RWPE2 (cell line): ENCODE data around the gene PRSS21.
A peak's percentile ranks its signal among the peaks of the same experiment; 100 is the strongest.

Experiments used
- ATAC-seq: fragments of 200-7000 bp; cut with Tn5 transposase; 3 replicates; pipeline ENCODE4 v1.9.1; 2021; ENCODE audit warnings: low read depth
- DNase-seq: peaks from one replicate; pipeline ENCODE4 v3.0.0-alpha.2; 2020; ENCODE audit warnings: low spot score
- H3K27ac ChIP-seq: fragments of 450-650 bp; 2 replicates; pipeline ENCODE4 v1.5.1; 2017; ENCODE audit warnings: mild to moderate bottlenecking; ENCODE audit not compliant: poor library complexity, severe bottlenecking
- H3K27me3 ChIP-seq: fragments of 250-450 bp; sonication (Bioruptor Pico); 2 replicates; pipeline ENCODE4 v1.5.1; 2021; ENCODE audit warnings: mild to moderate bottlenecking, moderate library complexity; ENCODE audit not compliant: insufficient read depth, poor library complexity, severe bottlenecking
- H3K36me3 ChIP-seq: fragments of 250-450 bp; sonication (Bioruptor Pico); 2 replicates; pipeline ENCODE4 v1.5.1; 2020; ENCODE audit warnings: low read depth, mild to moderate bottlenecking, moderate library complexity
- H3K4me1 ChIP-seq: fragments of 250-450 bp; sonication (Bioruptor Pico); 2 replicates; pipeline ENCODE4 v1.5.1; 2021; ENCODE audit warnings: mild to moderate bottlenecking, moderate library complexity; ENCODE audit not compliant: insufficient read depth, poor library complexity, severe bottlenecking
- H3K4me3 ChIP-seq: fragments of 250-450 bp; sonication (Bioruptor Pico); 2 replicates; pipeline ENCODE4 v1.5.1; 2021; ENCODE audit warnings: mild to moderate bottlenecking, moderate library complexity; ENCODE audit not compliant: severe bottlenecking
- H3K9me3 ChIP-seq: fragments of 250-450 bp; sonication (Bioruptor Pico); 2 replicates; pipeline ENCODE4 v1.5.1; 2021; ENCODE audit warnings: mild to moderate bottlenecking, moderate library complexity; ENCODE audit not compliant: severe bottlenecking
- CTCF ChIP-seq: fragments of 450-650 bp; IDR thresholded peaks from one replicate; pipeline ENCODE4 v1.5.1; 2017; ENCODE audit warnings: mild to moderate bottlenecking, moderate library complexity; ENCODE audit not compliant: poor library complexity, severe bottlenecking

The PRSS21 gene

DNA sequence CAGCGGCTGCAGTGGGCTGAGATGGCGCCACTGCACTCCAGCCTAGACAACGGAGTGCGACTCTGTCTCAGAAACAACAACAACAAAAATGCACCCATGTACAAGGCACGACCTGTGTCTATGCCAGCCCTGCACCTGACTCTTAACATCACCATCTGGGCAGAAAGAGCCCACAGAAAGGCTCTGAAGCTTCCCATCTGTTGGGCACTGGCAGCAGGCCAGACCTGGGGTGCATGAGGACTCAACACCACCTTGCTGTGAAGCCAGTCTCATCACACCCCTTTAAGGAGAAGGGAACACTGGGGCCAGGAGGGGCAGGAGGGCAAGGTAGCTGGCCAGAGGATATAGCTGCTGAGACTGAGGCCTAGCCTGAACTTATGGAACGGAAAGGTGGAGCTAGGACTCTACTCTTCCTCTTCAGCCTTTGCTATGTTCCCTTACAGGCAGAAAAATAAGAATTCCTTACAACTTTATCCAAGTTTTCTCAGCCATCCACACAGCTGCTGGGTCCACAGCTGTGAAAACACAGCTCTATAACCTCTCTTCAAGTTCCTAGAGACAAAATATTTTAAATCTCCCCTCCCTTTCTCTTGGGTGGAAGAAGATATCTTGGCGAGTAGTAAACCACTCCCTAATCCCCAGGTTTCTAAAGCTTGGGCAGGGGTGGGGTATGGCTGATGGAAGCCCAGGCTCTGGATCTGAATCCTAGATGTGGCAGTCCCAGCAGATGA is 42.7 kb upstream of the PRSS21 start:
- no peaks in the 10 kb centered on the region for H3K27me3 ChIP-seq
- no peaks in the 10 kb centered on the region for H3K9me3 ChIP-seq
- peaks cover 67% of the 10 kb centered on the region for H3K36me3 ChIP-seq
- H3K27ac ChIP-seq = peak overlapping the region; percentile 88
- DNase-seq (no peak), ATAC-seq (no peak)
- peaks cover 24% of the 10 kb centered on the region for H3K4me1 ChIP-seq
- H3K4me3 ChIP-seq = no peak overlapping the region
- no peak for TF ChIP-seq CTCF

DNA sequence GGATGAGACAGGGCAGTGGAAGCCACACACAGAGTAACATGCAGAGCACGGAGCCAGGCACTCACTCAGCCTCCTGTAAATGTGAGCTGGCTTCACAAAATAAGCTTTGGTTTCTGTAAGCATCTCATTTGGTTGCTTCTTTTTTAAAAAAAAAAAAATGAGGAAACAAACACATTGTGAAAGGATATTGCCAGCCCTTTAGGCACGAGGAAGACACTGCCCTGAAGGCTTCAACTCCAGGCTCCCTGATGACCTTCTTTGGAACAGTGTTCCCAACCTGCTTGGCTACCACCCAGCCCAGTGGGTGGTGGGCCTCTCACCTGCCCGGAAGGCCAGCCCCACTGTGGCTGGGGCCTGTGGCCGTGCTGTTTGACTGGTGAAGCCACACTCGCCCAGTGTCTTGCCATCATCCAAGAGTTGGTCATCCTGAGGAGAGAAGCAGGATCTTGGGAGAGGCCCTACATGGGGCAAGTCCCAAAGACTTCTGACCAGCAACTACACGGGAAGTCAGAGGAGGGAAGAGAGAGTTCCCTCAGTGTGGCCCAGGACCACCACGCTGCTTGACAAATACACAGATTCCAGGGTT is 41.8 kb upstream of the PRSS21 start:
- H3K9me3 ChIP-seq = no peaks in the 10 kb centered on the region
- peak overlapping the region; percentile 88 for H3K27ac ChIP-seq
- H3K36me3 ChIP-seq = peaks cover 58% of the 10 kb centered on the region
- H3K27me3 ChIP-seq = no peaks in the 10 kb centered on the region
- no peak for TF ChIP-seq CTCF
- H3K4me1 ChIP-seq = peaks cover 16% of the 10 kb centered on the region
- ATAC-seq (no peak), DNase-seq (no peak)
- no peak overlapping the region for H3K4me3 ChIP-seq

DNA sequence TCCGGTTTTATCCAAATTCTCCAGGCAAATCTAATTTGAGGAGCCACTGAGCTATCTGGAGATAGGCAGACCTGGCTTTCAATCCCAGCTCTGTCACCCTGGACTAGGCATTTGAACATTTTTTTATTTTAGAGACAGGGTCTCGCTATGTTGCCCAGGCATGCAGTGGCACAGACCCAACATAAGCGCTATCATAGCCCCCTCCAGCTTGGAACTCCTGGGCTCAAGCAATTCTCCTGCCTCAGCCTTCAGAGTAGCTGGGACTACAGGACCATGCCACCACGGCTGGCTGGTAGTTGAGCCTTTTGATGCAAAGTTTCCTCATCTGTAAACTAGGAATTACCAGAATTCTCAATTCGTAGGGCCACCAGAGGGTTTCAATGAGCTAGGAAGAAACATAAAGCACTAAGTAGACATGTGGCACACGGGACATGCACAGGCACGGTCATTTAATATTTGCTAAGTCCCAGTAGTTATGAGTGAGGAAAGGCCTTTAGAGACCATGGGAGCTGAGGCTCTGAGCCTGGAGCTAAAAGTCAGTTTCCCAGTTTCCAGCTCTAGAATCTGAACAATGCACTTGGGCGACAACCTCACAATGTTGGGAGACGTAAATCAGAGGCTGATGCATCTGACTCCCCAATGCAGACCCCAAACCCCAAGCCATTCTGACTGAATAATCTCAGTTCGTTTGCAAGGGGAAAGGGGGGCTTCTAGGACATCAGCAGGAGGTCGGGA is 41.1 kb upstream of the PRSS21 start:
- ATAC-seq = no peak
- Histone ChIP-seq H3K27me3 (no peaks in the 10 kb centered on the region), H3K4me1 (peaks cover 12% of the 10 kb centered on the region), H3K27ac (peak overlapping the region; percentile 88), H3K36me3 (peaks cover 51% of the 10 kb centered on the region), H3K4me3 (peak overlapping the region; percentile 94), H3K9me3 (no peaks in the 10 kb centered on the region)
- no peak for TF ChIP-seq CTCF
- peak; percentile 7 for DNase-seq

DNA sequence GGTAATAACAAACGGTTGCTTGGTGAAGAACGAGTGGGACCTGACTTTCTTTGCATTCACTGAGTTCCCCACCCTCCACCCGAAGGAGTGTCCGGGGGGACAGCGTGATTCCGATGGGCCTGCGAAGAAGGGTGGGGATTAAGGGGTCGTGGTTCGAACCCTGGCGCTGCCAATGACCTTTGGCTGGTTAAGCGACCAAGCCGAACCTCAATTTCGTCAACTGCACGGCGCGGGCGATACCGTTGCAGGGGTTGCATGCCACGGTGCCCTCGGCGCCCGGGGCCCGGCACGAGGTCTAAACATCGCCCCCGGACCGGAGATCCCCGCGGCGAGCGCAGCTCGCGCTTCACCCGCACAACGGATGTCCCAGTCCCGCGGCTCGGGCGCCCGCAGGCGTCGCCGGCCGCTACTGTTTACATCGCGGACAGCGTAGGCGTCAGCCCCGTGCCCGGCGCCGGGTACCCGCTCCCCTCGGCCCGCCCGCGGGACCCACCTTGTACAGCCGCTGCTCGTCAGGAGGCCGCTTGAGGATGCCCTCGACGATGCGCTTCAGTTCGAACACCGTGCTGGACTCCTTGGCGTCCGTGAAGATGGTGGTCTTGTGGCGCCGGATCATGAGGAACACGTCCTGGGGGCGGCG is 40.4 kb upstream of the PRSS21 start:
- Histone ChIP-seq H3K9me3 (no peaks in the 10 kb centered on the region), H3K4me1 (peaks cover 12% of the 10 kb centered on the region), H3K4me3 (peak overlapping the region; percentile 94), H3K36me3 (peaks cover 44% of the 10 kb centered on the region), H3K27ac (peak overlapping the region; percentile 88), H3K27me3 (no peaks in the 10 kb centered on the region)
- ATAC-seq = no peak
- DNase-seq = peak; percentile 52
- no peak for TF ChIP-seq CTCF
